HL-60 (cell line): ENCODE data around the gene ZNF746.

Experiments
- DNase-seq, 2 experiments: peaks; one replicate each; pipeline ENCODE4 v3.0.0-alpha.2; 2010 to 2020; ENCODE audit warnings: low read depth in 1 of 2, low spot score in 1 of 2
- H3K27ac ChIP-seq: fragments of 250-450 bp; sonication (Bioruptor Pico); replicated peaks from 2 replicates; pipeline ENCODE4 v1.5.1; 2020; ENCODE audit warnings: mild to moderate bottlenecking, moderate library complexity
- H3K27me3 ChIP-seq: fragments of 250-450 bp; sonication (Bioruptor Pico); 2 replicates; pipeline ENCODE4 v1.5.1; 2021; ENCODE audit warnings: mild to moderate bottlenecking, moderate library complexity; ENCODE audit not compliant: insufficient read depth, poor library complexity, severe bottlenecking
- H3K4me3 ChIP-seq: replicated peaks from 2 replicates; pipeline ENCODE4 v1.5.1; 2011; ENCODE audit warnings: mild to moderate bottlenecking, control low read depth, low read length; ENCODE audit not compliant: insufficient read depth
- GABPA ChIP-seq: IDR thresholded peaks from 2 replicates; pipeline ENCODE4 v1.6.1; 2012; ENCODE audit warnings: low read depth
- POLR2AphosphoS5 ChIP-seq: IDR thresholded peaks from 2 replicates; pipeline ENCODE4 v1.6.1; 2012; ENCODE audit warnings: low read depth
- REST ChIP-seq: IDR thresholded peaks from 2 replicates; pipeline ENCODE4 v1.6.1; 2012; ENCODE audit warnings: low read depth; ENCODE audit not compliant: insufficient replicate concordance
- SPI1 ChIP-seq: IDR thresholded peaks from 2 replicates; pipeline ENCODE4 v1.6.1; 2012; ENCODE audit warnings: low read depth, mild to moderate bottlenecking, borderline replicate concordance
- TF ChIP-seq, protein P1 (sequence below): IDR thresholded peaks from one replicate; pipeline ENCODE4 v1.5.1; 2011; ENCODE audit warnings: low read length, control low read depth, inconsistent platforms; ENCODE audit not compliant: insufficient read depth

The ZNF746 gene

DNA sequence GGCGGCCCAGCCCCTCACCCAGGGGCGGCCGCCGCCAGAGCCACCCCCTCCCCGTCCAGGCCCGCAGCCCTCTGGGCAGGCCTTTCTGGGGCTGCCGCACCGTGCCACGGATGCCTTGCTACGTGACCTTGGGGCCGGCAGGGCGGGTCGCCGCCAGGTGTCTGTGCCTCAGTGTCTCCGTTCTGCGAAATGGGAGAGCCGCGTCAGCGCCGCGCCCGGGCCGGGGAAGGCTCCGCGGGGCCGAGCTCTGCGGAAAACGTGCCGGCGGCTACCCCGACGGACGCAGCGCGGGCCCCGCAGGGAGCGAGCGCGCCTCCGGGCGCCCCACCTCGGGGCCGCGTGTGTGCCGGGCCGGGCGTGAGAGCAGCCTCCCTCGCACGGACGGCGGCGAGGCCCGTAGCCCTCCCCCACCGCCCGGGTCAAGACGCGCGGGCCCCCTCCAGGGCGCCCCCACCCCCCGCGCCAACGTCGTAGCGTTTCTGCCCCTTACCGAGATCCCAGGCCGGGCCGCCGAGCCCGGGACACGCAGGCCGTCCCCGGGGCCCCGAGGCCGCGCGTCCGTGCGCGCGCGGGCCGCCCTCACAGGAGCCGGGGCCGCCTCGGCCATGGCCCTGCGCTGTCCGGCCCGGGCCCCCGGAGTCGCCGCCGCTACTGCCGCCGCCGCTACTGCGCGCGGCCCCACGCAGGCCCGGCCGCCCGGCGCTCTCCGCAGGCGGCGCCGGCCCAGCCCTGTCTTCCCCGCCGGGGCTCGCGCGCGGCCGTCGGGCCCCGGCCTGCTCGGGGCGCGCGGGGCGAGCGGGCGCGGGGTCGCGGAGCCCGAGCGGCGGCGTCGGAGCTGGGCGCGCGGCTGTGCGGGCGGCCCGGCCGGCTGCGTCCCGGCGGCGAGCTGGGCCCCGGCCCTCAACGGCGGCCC, 37.8 kb downstream of the ZNF746 start:
- no peak overlapping the region for H3K27ac ChIP-seq
- TF ChIP-seq, protein P1, sequence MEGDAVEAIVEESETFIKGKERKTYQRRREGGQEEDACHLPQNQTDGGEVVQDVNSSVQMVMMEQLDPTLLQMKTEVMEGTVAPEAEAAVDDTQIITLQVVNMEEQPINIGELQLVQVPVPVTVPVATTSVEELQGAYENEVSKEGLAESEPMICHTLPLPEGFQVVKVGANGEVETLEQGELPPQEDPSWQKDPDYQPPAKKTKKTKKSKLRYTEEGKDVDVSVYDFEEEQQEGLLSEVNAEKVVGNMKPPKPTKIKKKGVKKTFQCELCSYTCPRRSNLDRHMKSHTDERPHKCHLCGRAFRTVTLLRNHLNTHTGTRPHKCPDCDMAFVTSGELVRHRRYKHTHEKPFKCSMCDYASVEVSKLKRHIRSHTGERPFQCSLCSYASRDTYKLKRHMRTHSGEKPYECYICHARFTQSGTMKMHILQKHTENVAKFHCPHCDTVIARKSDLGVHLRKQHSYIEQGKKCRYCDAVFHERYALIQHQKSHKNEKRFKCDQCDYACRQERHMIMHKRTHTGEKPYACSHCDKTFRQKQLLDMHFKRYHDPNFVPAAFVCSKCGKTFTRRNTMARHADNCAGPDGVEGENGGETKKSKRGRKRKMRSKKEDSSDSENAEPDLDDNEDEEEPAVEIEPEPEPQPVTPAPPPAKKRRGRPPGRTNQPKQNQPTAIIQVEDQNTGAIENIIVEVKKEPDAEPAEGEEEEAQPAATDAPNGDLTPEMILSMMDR = no peak
- peak in 1 of 2 experiments; percentile 13 for DNase-seq
- no peaks in the 10 kb centered on the region for H3K27me3 ChIP-seq
- peak overlapping the region; percentile 57 for H3K4me3 ChIP-seq

DNA sequence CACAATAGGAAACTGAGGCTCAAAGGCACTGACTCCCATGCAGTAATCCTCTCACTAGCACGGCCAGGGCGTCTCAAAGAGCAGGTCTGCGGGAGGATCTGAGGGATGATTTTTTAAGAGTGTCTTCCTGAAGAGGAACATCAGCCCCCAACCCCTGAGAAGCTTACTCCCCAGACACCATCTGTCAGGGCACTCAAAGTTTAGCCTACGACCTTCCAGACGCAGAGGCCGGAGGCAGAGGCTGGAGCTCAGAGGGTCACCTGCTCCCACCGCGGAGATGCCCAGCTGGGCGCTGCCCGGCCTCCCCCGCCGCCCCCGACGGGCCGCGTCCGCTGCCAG, 38.4 kb downstream of the ZNF746 start:
- Histone ChIP-seq H3K4me3 (peak overlapping the region; percentile 57), H3K27ac (no peak overlapping the region), H3K27me3 (no peaks in the 10 kb centered on the region)
- no peak for TF ChIP-seq POLR2AphosphoS5
- no peak for TF ChIP-seq SPI1
- TF ChIP-seq REST = no peak
- TF ChIP-seq GABPA = no peak
- TF ChIP-seq, protein P1 = no peak
- DNase-seq = no peak

GRCh38 chr7:149458235-149458634, 39.4 kb downstream of the ZNF746 start:
- TF ChIP-seq, protein P1 = no peak
- TF ChIP-seq POLR2AphosphoS5 (no peak), GABPA (no peak), REST (no peak), SPI1 (no peak)

GRCh38 chr7:149457766-149458165, 39.8 kb downstream of the ZNF746 start:
- TF ChIP-seq SPI1 (no peak), REST (no peak), POLR2AphosphoS5 (no peak), GABPA (no peak)
- TF ChIP-seq, protein P1 = no peak
- H3K27ac ChIP-seq = no peak overlapping the region
- H3K4me3 ChIP-seq = no peak overlapping the region
- no peaks in the 10 kb centered on the region for H3K27me3 ChIP-seq
- DNase-seq = no peak

More at GRCh38 chr7:149458235-149458634, 39.4 kb downstream of the ZNF746 start:
- no peak for DNase-seq
- Histone ChIP-seq H3K4me3 (no peak overlapping the region), H3K27me3 (no peaks in the 10 kb centered on the region), H3K27ac (no peak overlapping the region)
